Urinary bladder (tissue), 4 donors: ENCODE results near the gene PLPPR2. TPM values are rescaled to one million over a fixed set of nuclear protein-coding genes. Genes with fewer than 3 reads are reported as not detected.
"Not testable (repeated sequence)": the region's sequence is repeated elsewhere in the genome, so short reads cannot be mapped to it uniquely, and the experiment has no call there.

Experiments used
- DNase-seq: peaks from one replicate; pipeline ENCODE4 v3.0.0-alpha.2; 2015; ENCODE audit errors: extremely low spot score
- H3K27ac ChIP-seq: one replicate; pipeline ENCODE4 v1.5.1; 2013; ENCODE audit warnings: low read depth, mild to moderate bottlenecking, moderate library complexity
- H3K36me3 ChIP-seq: one replicate; pipeline ENCODE4 v1.6.1; 2013; ENCODE audit warnings: mild to moderate bottlenecking, moderate library complexity; ENCODE audit not compliant: insufficient read depth
- H3K4me1 ChIP-seq: one replicate; pipeline ENCODE4 v1.6.1; 2013; ENCODE audit warnings: mild to moderate bottlenecking, moderate library complexity; ENCODE audit not compliant: insufficient read depth
- H3K4me3 ChIP-seq: one replicate; pipeline ENCODE4 v1.5.1; 2013; ENCODE audit warnings: low read depth, low read length
- WGBS: extraction: QIAGEN DNeasy Blood & Tissue Kit; methylation state at CpG from one replicate; pipeline ENCODE4 v1.1.7; 2013; 5-methylcytosine and 5-hydroxymethylcytosine counted together
- polyA plus RNA-seq: library from polyadenylated mRNA; stranded (reverse); fragments of 200-250 nt; gene quantifications from one replicate; pipeline ENCODE4 v1.2.3, GENCODE V29; 2013
- total RNA-seq: library from RNA; depleted of rRNA; stranded (reverse); fragments of >200 nt; gene quantifications from one replicate; pipeline ENCODE4 v1.2.3, GENCODE V29; 2014
- donor health status: healthy with polysubstance abuse.
- donor health status: healthy.

PLPPR2 gene
- total and polyA plus RNA-seq, 2 donors: 7.2 to 41.5 TPM

DNA sequence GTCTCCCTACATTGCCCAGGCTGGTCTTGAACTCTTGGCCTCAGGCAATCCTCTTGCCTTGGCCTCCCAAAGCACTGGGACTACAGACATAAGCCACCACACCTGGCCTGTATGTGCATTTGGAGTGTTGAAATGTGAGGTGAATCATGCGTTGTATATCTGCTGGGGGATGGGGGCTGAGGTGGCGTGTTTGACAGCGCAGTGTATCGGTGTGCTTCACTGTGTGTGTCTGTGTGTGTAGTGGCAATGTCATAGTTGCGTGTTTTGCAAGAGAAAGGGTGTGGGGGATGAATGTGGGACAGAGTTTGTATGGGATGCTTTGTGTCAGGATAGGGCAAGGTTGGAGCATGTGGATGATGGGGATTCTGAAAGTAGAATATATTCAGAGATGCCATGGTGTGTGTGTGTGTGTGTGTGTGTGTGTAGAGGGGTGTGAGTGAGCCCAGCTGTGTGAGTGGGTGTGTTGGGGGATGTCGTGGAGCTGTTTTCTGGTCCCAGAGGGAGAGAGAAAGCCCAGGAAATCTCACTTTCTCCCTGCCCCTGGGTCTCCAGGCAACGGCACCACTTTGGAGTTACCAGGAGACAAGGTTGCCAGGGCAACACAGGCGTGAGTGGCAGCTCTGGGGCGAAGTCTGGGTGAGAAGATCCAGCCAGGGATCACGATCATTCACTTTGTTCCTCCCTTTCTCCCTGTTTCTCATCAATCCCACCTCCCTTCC is 18.1 kb downstream of the PLPPR2 start:
- no peaks in the 10 kb centered on the region for H3K36me3 ChIP-seq
- 47% methylated on average over 10 of the region's 10 CpGs for WGBS
- no peak overlapping the region for H3K4me3 ChIP-seq
- H3K4me1 ChIP-seq: peaks cover 2% of the 10 kb centered on the region
- H3K27ac ChIP-seq: no peak overlapping the region
- peak; percentile 25 for DNase-seq

DNA sequence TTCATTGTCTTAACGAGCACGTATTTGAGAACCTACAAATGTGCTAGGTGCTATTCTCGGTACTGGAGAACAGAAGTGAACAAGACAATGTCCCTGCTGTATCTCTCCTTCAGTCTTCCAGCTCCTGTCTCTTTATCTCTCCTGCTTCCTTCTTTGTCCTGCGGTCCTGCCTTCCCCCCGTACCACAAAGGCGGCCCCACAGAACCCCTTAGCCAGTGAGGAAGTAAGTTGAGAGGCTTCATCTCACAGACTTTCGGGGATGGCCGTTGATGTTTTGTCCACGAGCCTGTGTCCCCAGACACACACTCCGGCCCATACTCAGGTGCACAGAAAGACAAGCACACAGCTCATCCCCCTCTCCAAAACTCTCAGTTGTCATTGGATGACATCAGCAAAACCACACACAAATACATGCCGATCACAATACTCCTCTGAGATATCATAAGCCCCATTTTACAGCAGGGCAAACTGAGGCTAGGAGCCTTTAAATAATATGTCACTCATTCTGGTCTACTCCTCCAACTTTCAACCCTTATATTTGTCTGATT is 18.7 kb downstream of the PLPPR2 start:
- no peaks in the 10 kb centered on the region for H3K36me3 ChIP-seq
- 33% methylated on average over 11 of the region's 11 CpGs for WGBS
- H3K4me3 ChIP-seq: no peak overlapping the region
- H3K27ac ChIP-seq: no peak overlapping the region
- no peak for DNase-seq
- peaks cover 2% of the 10 kb centered on the region for H3K4me1 ChIP-seq

DNA sequence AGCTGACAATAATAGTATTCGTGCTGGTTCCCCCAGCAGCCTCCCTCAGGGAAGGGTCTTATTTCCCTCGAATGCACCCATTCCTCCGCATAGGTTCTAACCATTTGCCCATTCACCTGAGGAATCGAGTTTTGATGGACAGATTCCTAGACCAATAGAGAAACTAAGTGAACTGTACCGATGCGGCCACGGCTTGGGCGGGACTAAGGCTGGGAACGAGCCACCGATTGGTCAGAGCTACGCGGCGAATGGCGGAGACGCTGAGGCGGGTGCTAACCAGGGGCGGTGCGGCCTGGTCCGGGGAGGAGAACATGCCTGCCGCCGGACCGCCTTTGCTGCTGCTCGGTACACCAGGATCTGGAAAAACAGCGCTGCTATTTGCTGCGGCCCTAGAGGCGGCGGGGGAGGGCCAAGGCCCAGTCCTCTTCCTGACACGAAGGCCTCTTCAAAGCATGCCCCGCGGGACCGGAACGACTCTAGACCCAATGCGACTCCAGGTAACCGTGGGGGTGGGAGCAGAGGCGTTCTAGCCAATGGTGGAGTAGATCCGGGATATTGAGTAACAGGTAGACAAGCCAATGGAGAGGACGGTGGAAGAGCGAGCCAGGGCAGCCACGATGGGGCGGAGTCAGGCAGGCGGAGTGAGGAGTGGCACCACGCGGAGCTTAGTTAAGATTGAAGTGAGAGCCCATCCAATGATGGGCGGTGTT is 19.4 kb downstream of the PLPPR2 start, which contains the start of gene SWSAP1:
TSS of gene SWSAP1 (plus strand) at position 234 of the 710 bp plus-strand sequence. CDS start at position 249, 15 bp downstream.
- H3K4me1 ChIP-seq: peaks cover 2% of the 10 kb centered on the region
- WGBS: under 1% methylated on average over 44 of the region's 44 CpGs
- no peaks in the 10 kb centered on the region for H3K36me3 ChIP-seq
- peak within 1 kb of the TSS; percentile 92 for H3K27ac ChIP-seq
- H3K4me3 ChIP-seq: peak within 1 kb of the TSS; percentile 44
- DNase-seq: peak; percentile 99

DNA sequence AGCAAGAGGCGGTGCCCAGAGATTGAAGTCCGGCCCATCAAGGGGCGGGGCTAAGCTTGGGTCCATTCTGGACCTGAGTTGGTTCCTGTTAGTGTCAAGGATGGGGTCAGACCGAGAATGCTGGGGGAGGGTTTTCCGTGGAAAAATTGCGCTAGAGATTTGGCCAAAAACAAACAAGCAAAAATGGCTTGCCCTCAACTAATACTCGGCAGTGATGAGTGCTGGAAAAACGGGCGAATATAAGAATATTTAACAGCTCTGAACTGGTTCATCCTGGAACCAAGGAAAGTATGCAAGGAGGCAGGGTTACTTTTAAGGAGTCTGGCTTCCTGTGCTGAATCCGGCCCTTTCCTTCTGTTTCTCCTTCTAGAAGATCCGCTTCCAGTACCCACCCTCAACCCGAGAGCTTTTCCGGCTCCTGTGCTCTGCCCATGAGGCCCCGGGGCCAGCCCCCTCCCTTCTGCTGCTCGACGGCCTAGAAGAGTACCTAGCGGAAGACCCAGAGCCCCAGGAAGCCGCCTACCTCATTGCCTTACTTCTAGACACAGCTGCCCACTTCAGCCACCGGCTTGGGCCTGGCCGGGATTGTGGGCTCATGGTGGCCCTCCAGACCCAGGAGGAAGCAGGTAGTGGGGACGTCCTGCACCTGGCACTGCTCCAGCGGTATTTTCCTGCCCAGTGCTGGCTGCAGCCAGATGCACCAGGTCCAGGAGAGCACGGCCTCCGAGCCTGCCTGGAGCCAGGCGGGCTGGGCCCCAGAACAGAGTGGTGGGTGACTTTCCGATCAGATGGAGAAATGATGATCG is 20.1 kb downstream of the PLPPR2 start:
- 10% methylated on average over 27 of the region's 27 CpGs for WGBS
- H3K36me3 ChIP-seq: no peaks in the 10 kb centered on the region
- peak overlapping the region; percentile 42 for H3K4me3 ChIP-seq
- H3K4me1 ChIP-seq: peaks cover 2% of the 10 kb centered on the region
- DNase-seq: no peak
- peak overlapping the region; percentile 68 for H3K27ac ChIP-seq

DNA sequence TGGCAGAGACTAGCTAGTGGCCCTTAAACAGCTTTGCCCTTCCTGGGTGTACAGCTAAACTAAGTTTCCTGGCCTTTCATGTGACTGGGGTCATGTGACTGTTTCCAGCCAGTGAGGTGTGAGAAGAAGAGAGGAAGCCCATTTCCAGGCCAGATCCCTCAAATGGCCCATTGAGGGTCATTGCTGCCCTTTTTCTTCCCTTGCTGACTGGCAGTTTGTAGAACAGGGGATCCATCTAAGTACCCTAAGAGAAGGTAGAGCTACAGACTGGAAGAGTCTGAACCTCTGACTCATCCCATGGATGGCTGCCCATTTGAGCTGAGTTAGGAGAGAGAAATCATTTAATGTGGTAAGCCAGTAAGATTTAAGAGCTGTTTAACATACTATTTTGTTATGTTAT is 22.0 kb downstream of the PLPPR2 start:
- Histone ChIP-seq H3K27ac (no peak overlapping the region), H3K36me3 (no peaks in the 10 kb centered on the region), H3K4me1 (peaks cover 2% of the 10 kb centered on the region), H3K4me3 (no peak overlapping the region)
- DNase-seq: no peak

DNA sequence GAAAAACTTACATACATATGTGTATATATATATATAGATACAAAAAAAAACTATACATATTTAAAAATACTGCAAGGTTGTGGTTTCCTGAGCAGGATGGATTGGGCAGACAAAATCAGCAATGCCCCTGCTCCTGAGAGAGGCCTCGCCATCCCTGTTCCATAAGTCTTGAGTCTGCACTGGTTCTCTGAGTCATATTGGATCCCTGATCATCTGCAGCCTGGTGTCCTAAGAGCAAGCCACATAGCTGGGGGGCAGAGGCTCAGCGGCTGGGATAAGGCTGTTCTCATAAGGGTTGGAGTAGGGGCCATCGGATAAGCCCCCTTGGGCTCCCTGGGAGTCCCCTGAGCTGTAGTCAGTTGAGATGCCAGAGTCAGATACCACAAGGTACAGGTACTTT is 22.5 kb downstream of the PLPPR2 start:
- DNase-seq: no peak
- WGBS: 94% methylated on average over 3 of the region's 3 CpGs

DNA sequence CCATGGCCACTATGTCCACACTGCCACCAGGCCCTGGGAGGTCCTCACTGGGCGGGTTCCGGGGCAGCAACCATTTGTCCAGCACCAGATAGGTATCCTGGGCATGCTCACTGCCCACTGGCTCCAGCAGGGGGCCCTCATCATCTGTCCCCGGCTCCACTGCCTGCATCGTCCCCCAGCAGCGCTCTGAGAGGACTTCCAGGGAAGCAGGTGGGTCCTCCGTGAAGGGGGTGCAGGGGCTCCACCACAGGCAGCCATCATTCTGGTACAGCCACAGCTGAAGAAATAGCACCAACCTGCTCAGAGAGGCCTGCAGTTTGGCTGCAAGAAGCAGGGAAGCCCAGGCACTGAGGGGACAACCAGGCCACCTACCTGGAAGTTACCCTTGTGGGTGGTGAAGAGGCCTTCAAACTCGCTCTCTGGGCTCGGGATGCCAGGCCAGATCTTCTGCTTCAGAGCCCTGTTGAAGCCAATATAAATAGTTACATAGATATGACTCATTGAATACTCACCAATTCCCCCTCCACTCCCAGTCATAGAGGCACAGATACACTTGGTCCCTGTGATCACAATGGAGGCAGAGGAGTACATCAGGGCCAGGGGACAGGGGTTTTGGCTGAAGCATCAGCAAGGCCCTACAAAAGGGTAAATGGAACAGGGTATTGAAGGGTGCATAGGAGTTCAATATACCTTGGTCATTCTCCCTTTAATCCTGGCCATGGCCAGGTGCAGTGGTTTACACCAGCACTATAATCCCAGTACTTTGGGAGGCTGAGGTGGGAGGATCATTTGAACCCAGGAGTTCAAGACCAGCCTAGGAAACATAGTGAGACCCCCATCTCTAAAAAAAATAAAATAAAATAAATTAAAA is 23.3 kb downstream of the PLPPR2 start:
- DNase-seq: no peak

More for the DNA sequence above, 22.5 kb downstream of the PLPPR2 start:
- H3K36me3 ChIP-seq: no peaks in the 10 kb centered on the region
- H3K27ac ChIP-seq: no peak overlapping the region
- H3K4me3 ChIP-seq: no peak overlapping the region
- peaks cover 2% of the 10 kb centered on the region for H3K4me1 ChIP-seq

DNA sequence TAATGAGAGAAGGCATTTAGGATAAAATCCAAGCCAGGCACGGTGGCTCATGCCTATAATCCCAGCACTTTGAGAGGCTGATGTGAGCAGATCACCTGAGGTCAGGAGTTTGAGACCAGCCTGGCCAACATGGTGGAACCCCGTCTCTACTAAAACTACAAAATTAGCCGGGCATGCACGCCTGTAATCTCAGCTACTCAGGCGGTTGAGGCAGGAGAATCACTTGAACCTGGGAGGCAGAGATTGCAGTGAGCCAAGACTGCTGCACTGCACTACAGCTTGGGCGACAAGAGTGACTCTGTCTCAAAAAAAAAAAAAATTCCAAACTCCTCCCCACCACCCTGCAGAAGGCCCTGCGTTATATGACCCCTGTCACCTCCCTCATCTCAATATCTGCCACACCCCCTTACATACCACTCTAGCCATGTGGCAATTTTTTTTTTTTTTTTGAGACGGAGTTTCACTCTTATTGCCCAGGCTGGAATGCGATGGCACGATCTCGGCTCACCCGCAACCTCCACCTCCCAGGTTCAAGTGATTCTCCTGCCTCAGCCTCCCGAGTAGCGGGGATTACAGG is 24.1 kb downstream of the PLPPR2 start:
- not testable (repeated sequence) for DNase-seq, H3K36me3 ChIP-seq, H3K4me3 ChIP-seq, H3K27ac ChIP-seq, H3K4me1 ChIP-seq
- WGBS: 88% methylated on average over 14 of the region's 14 CpGs

More for the DNA sequence above, 23.3 kb downstream of the PLPPR2 start:
- Histone ChIP-seq H3K4me3 (no peak overlapping the region), H3K27ac (no peak overlapping the region), H3K4me1 (peaks cover 2% of the 10 kb centered on the region), H3K36me3 (no peaks in the 10 kb centered on the region)
- WGBS: 44% methylated on average over 8 of the region's 8 CpGs

DNA sequence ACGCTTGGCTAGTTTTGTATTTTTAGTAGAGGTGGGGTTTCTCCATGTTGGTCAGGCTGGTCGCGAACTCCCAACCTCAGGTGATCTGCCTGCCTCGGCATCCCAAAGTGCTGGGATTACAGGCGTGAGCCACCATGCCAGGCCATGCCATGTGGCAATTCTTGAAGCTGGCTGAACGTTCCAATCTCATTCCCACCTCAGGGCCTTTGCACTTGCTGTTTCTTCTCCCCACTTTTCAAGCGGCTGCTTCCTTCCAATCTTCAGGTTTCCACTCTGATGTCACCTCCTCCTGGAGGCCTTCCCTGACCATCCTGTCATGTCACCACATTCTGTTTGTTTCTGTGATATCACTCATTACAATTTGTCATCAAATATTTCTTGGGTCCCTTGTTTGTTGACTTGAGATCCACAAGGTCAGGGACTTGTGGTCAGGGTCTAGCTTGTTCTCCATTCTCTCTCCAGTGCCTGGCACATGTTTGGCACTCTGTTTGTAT is 24.7 kb downstream of the PLPPR2 start:
- Histone ChIP-seq H3K4me1 (peaks cover 2% of the 10 kb centered on the region), H3K4me3 (no peak overlapping the region), H3K36me3 (no peaks in the 10 kb centered on the region), H3K27ac (no peak overlapping the region)
- no peak for DNase-seq
- 92% methylated on average over 7 of the region's 7 CpGs for WGBS

DNA sequence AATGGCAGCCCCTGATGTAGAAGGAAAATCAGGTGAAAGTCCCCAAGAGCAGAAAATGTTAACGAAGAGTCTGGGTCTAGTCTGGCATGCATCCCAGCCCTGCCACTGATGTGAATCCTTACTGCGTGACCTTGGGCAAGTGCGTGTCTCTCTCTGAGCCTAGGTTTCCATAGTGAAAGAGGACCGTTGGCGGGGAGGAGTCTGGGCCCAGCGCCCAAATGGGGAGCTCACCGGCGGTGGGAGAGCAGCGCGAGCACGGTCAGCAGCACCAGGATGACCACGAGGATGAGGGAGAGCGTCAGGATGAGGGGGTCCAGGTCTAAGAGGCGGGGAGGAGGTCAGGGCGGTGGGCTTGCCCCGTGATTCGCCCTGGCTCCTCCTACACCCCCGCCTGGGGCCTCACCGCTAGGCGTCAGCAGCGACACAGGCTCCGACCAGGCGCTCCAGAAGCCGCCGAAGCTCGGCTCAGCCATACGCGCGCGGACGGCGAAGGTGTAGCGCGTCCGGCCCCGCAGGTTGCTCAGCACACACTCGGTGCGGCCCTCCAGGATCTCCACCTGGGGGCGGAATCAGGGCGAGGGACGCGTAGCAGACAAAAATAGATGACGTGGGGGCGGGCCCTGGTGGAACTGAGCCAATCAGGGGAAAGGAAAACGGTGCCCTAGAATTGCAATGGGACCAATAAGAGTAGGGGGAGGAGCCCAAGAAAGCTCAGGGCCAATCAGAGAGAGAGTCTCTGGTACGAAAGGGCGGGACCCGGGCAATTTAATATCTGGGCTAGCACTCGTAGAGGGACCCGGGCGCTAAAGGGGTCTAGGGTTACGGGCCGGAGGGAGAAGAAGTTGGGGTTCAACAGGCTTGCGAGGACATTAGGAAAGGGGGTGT is 25.7 kb downstream of the PLPPR2 start:
- under 1% methylated on average over 54 of the region's 54 CpGs for WGBS
- Histone ChIP-seq H3K27ac (peak overlapping the region; percentile 72), H3K4me1 (peaks cover 2% of the 10 kb centered on the region), H3K36me3 (no peaks in the 10 kb centered on the region), H3K4me3 (peak overlapping the region; percentile 46)
- DNase-seq: peak; percentile 94

DNA sequence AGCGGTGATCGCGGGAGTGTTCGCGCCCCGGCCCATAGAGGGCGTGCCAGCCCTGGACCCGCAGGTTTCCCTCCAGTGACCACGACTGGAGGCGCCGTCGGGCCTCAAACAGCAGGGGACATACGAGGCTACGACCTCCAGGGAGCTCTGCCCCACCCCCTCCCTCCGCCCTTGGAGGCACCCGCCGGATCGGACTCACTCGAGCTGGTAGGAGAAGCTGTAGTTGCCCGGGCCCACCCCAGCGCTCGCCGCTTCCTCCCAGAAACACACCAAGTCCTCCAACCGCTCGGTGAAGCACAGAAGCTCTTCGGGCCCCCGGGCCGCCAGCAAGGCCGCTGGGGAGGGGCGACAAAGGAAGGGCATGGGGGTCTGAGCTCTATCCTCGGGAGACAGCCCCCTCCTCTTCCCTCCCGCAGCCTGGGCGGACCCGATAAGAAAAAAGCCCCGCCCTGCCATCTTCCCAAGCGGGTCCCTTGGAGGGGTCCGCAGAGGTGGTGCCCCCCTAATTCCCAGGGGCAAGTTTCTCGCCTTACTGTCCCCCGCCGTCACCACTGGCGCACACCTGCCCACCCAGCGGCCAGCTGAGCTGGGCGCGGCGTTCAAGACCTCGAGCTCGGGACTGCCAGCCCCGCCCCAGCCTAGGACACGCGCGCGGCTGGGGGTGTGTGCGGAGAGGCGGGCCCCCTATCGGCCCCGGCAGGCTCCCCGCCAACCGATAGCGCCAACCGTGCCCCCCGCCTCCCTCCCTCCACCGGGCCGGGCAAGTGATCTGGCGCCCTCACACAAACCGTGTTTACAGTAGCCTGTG is 27.9 kb downstream of the PLPPR2 start:
- Histone ChIP-seq H3K4me1 (no peaks in the 10 kb centered on the region), H3K4me3 (peak overlapping the region; percentile 1), H3K36me3 (no peaks in the 10 kb centered on the region), H3K27ac (no peak overlapping the region)
- under 1% methylated on average over 65 of the region's 65 CpGs for WGBS
- DNase-seq: no peak
